GM12878 (cell line): ENCODE results near the gene SPATA2. TPM values are rescaled to one million over a fixed set of nuclear protein-coding genes. Genes with fewer than 3 reads are reported as not detected.

ENCODE experiments used
- ATAC-seq: fragments of 200-7000 bp; cut with Tn5 transposase; 3 replicates; pipeline ENCODE4 v1.9.1; 2020; ENCODE audit warnings: mild to moderate bottlenecking, moderate library complexity
- BruUV-seq: library from RNA; stranded (reverse); fragments of 400-500 nt; replicated peaks from 2 replicates; lab custom pipeline; 2021; lab: Mats Ljungman, UMichigan
- CTCF ChIA-PET: fragments of 300-600 bp; sonication (Branson Sonifier 250); formaldehyde crosslinking; extraction: SDS; loops from one replicate; lab custom pipeline; 2021; ENCODE audit warnings: inconsistent platforms; lab: Yijun Ruan, JAX
- POLR2A ChIA-PET: fragments of 350-600 bp; formaldehyde crosslinking; extraction: SDS; loops from one replicate; lab custom pipeline; 2021; ENCODE audit warnings: inconsistent platforms; lab: Charles Lee
- RAD21 ChIA-PET: fragments of 300-600 bp; sonication (Branson Sonifier 250); formaldehyde crosslinking; loops from one replicate; lab custom pipeline; 2023; ENCODE audit warnings: antibody characterized with exemption; ENCODE audit not compliant: unreplicated experiment; lab: Charles Lee
- SMC1A ChIA-PET: fragments of 300-600 bp; sonication (Branson Sonifier 250); formaldehyde crosslinking; loops from one replicate; lab custom pipeline; 2023; ENCODE audit not compliant: unreplicated experiment, uncharacterized antibody; lab: Charles Lee
- DNase-seq: peaks from one replicate; pipeline ENCODE4 v3.0.0-alpha.2; 2011; ENCODE audit warnings: low read depth, low spot score
- FAIRE-seq: peaks from 3 replicates; lab custom pipeline; 2011; peaks lifted over from hg19 to GRCh38; lab: Jason Lieb, UNC
- H2AFZ ChIP-seq: 2 replicates; pipeline ENCODE4 v1.6.0; 2011; ENCODE audit warnings: low read depth, low read length, control low read depth; ENCODE audit not compliant: control insufficient read depth
- H3K27ac ChIP-seq: 2 replicates; pipeline ENCODE4 v1.5.1; 2011; ENCODE audit warnings: control low read depth; ENCODE audit not compliant: control insufficient read depth, insufficient read depth
- H3K27me3 ChIP-seq, 2 experiments: replicated peaks in 1 of 2; 2 replicates each; pipeline versions ENCODE4 v1.6.0 to v1.6.1; 2011; ENCODE audit warnings: low read length in 1 of 2; ENCODE audit not compliant: control insufficient read depth in 2 of 2, insufficient read depth in 2 of 2
- H3K36me3 ChIP-seq, 2 experiments: 2 replicates each; pipeline ENCODE4 v1.5.1; 2011; ENCODE audit warnings: low read length in 1 of 2; ENCODE audit not compliant: control insufficient read depth in 2 of 2, insufficient read depth in 2 of 2
- H3K4me1 ChIP-seq: 2 replicates; pipeline ENCODE4 v1.6.1; 2011; ENCODE audit warnings: mild to moderate bottlenecking, low read length, moderate library complexity, mixed read lengths; ENCODE audit not compliant: control insufficient read depth, insufficient read depth
- H3K4me2 ChIP-seq: 2 replicates; pipeline ENCODE4 v1.6.0; 2011; ENCODE audit warnings: control low read depth; ENCODE audit not compliant: control insufficient read depth, insufficient read depth
- H3K4me3 ChIP-seq: fragments of 200-600 bp; sonication (generic); 2 replicates; pipeline ENCODE4 v1.5.1; 2016
- H3K79me2 ChIP-seq: 2 replicates; pipeline ENCODE4 v1.6.0; 2011; ENCODE audit warnings: low read length; ENCODE audit not compliant: control insufficient read depth, insufficient read depth
- H3K9ac ChIP-seq: 2 replicates; pipeline ENCODE4 v1.8.0; 2011; ENCODE audit warnings: low read length, control low read depth, mixed read lengths; ENCODE audit not compliant: control insufficient read depth, insufficient read depth
- H3K9me3 ChIP-seq: replicated peaks from 3 replicates; pipeline ENCODE4 v1.5.1; 2011; ENCODE audit warnings: mild to moderate bottlenecking, low read length; ENCODE audit not compliant: control insufficient read depth, insufficient read depth
- H4K20me1 ChIP-seq: 2 replicates; pipeline ENCODE4 v1.6.0; 2011; ENCODE audit not compliant: control insufficient read depth, insufficient read depth
- CUX1 ChIP-seq: IDR thresholded peaks from 2 replicates; pipeline ENCODE4 v1.6.1; 2012; ENCODE audit warnings: improper control_type of control experiment, low read depth, low read length; ENCODE audit not compliant: insufficient replicate concordance
- NR2C2 ChIP-seq: IDR thresholded peaks from 2 replicates; pipeline ENCODE4 v1.6.1; 2011; ENCODE audit warnings: borderline replicate concordance, low read depth; ENCODE audit not compliant: control insufficient read depth, insufficient read length
- PAX8 ChIP-seq: fragments of 450-650 bp; IDR thresholded peaks from 2 replicates; pipeline ENCODE4 v1.6.1; 2017; ENCODE audit warnings: mild to moderate bottlenecking, moderate library complexity
- ZNF687 ChIP-seq: fragments of 450-650 bp; IDR thresholded peaks from 2 replicates; pipeline ENCODE4 v1.6.1; 2017; ENCODE audit warnings: mild to moderate bottlenecking, moderate library complexity
- ZSCAN29 ChIP-seq: fragments of 450-650 bp; IDR thresholded peaks from 2 replicates; pipeline ENCODE4 v1.6.1; 2017; ENCODE audit warnings: mild to moderate bottlenecking, moderate library complexity
- ZZZ3 ChIP-seq: IDR thresholded peaks from 2 replicates; pipeline ENCODE4 v1.6.1; 2011; ENCODE audit warnings: low read depth; ENCODE audit not compliant: control insufficient read depth, insufficient read length
- WGBS: methylation state at CpG from one replicate; pipeline ENCODE4 v1.1.6; 2016; ENCODE audit warnings: low lambda C conversion rate; ENCODE audit not compliant: insufficient replicate concordance, insufficient coverage; ENCODE audit errors: missing lambda C conversion rate; 5-methylcytosine and 5-hydroxymethylcytosine counted together
- in situ Hi-C: fragments of 300-500 bp; cut with MboI; formaldehyde crosslinking; loops from 9 replicates; pipeline ENCODE4 v1.14.3; 2018; ENCODE audit warnings: mixed read lengths
- intact Hi-C: fragments of 100-400 bp; cut with micrococcal nuclease; formaldehyde crosslinking; loops from one replicate; pipeline ENCODE4 v1.14.2; 2022; ENCODE audit not compliant: unreplicated experiment
- polyA plus RNA-seq, 11 experiments: library from polyadenylated mRNA; depleted of rRNA in 4 of 11; unstranded in 6 of 11; stranded (reverse) in 5 of 11; fragments of >200 nt; fragmentation: Nextera tagmentation in 4 of 11; fragmentation: Illumina TruSeq in 1 of 11; extraction: Ambion mirVana in 4 of 11; extraction: Trizol in 1 of 11; gene quantifications; 1 replicate in 1 of 11; 2 replicates in 10 of 11; pipeline versions ENCODE4 v1.2.1 to v1.2.3, GENCODE V29; 2011 to 2016; ENCODE audit warnings: inconsistent platforms in 2 of 11, missing spikeins in 2 of 11, low read depth in 1 of 11
- total RNA-seq, 4 experiments: library from RNA; depleted of rRNA in 3 of 4; stranded (reverse); fragments of >200 nt in 3 of 4; fragmentation: Illumina TruSeq in 1 of 4; extraction: Trizol in 1 of 4; gene quantifications; 2 replicates each; pipeline versions ENCODE4 v1.2.1 to v1.2.3, GENCODE V29; 2013 to 2021

SPATA2 gene
- total and polyA plus RNA-seq, 10 of the 15 experiments (the other 5 are each of a cell fraction or from before 2014, with no cell fraction given): 0.93 to 11.7 (median 5.6) TPM

- no peak overlapping the region for H3K4me3 ChIP-seq
- intact Hi-C loops: no loop called here
- RAD21 ChIA-PET: no interaction called here
- TF ChIP-seq ZSCAN29: no peak
- no peak for TF ChIP-seq ZZZ3
- TF ChIP-seq NR2C2: no peak
- no peak for TF ChIP-seq ZNF687
- no peak for TF ChIP-seq CUX1
- TF ChIP-seq PAX8: no peak
- TF ChIP-seq, all 136 proteins: peak for 0
- ATAC-seq (no peak), FAIRE-seq (no peak), DNase-seq (no peak)
- Histone ChIP-seq H3K36me3 (no peaks in the 10 kb centered on the region), H4K20me1 (no peaks in the 10 kb centered on the region), H3K79me2 (peaks cover 11% of the 10 kb centered on the region), H2AFZ (no peak overlapping the region), H3K9ac (no peak overlapping the region), H3K4me2 (no peak overlapping the region), H3K9me3 (no peaks in the 10 kb centered on the region), H3K4me1 (peaks cover 3% of the 10 kb centered on the region), H3K27ac (no peak overlapping the region), H3K27me3 (no peaks in the 10 kb centered on the region)
- SMC1A ChIA-PET: no interaction called here
- POLR2A ChIA-PET: no interaction called here
- CTCF ChIA-PET: interaction anchor here (2.0 kb wide), 1 partner anchor 73 kb away, joined by 5 read pairs; no protein-coding TSS in a partner anchor
- no TSS peak for BruUV-seq
- in situ Hi-C loops: no loop called here
- WGBS: 73% methylated on average over 2 of the region's 2 CpGs
Measured at GRCh38 chr20:49919461-49919860, 4.1 kb upstream of the SPATA2 start.
